Stimulated activated naive CD8-positive, alpha-beta T cell treated with anti-CD3 and anti-CD28 coated beads, Interleukin-15, Interleukin-2, amounts not matched to agents 100 U/mL and 50 U/mL, for 24 hours (primary cell): ENCODE data around the gene DSCAML1.

Source experiments
- ATAC-seq: fragments of 150-1000 bp; cut with Tn5 transposase; one replicate; pipeline ENCODE4 v1.10.0; 2021
- DNase-seq: peaks from one replicate; pipeline ENCODE4 v3.0.0; 2021

DSCAML1 gene

GRCh38 chr11:117442049-117442868 lies 354.8 kb downstream of the DSCAML1 start:
- ATAC-seq (no peak), DNase-seq (no peak)

GRCh38 chr11:117441146-117441975 lies 355.7 kb downstream of the DSCAML1 start:
- no peak for ATAC-seq
- DNase-seq, result no peak

GRCh38 chr11:117440258-117440657 lies 356.8 kb downstream of the DSCAML1 start:
- ATAC-seq (no peak), DNase-seq (no peak)

GRCh38 chr11:117439256-117439655 lies 357.8 kb downstream of the DSCAML1 start:
- no peak for ATAC-seq
- DNase-seq, result no peak

GRCh38 chr11:117438371-117439000 lies 358.5 kb downstream of the DSCAML1 start:
- peak; percentile 48 for ATAC-seq
- DNase-seq, result peak; percentile 37

GRCh38 chr11:117437791-117438130 lies 359.3 kb downstream of the DSCAML1 start:
- no peak for ATAC-seq
- DNase-seq, result no peak

- DNase-seq (no peak), ATAC-seq (no peak)
Observed at GRCh38 chr11:117437041-117437790, 359.8 kb downstream of the DSCAML1 start.

GRCh38 chr11:117435326-117435725 lies 361.7 kb downstream of the DSCAML1 start:
- DNase-seq (no peak), ATAC-seq (no peak)

- DNase-seq (no peak), ATAC-seq (no peak)
Observed at GRCh38 chr11:117434481-117434880, 362.5 kb downstream of the DSCAML1 start.

GRCh38 chr11:117433717-117434116 lies 363.3 kb downstream of the DSCAML1 start:
- ATAC-seq (no peak), DNase-seq (no peak)

GRCh38 chr11:117431436-117431835 lies 365.6 kb downstream of the DSCAML1 start:
- no peak for ATAC-seq
- DNase-seq, result no peak

- no peak for DNase-seq
- ATAC-seq, result no peak
Observed at GRCh38 chr11:117430293-117430955, 366.6 kb downstream of the DSCAML1 start.

- no peak for DNase-seq
- no peak for ATAC-seq
Observed at GRCh38 chr11:117428856-117429229, 368.2 kb downstream of the DSCAML1 start.

GRCh38 chr11:117428186-117428855 lies 368.7 kb downstream of the DSCAML1 start:
- no peak for DNase-seq
- ATAC-seq, result no peak

- DNase-seq, result no peak
- no peak for ATAC-seq
Observed at GRCh38 chr11:117427356-117427874, 369.6 kb downstream of the DSCAML1 start.

GRCh38 chr11:117426941-117427340 lies 370.1 kb downstream of the DSCAML1 start:
- ATAC-seq (no peak), DNase-seq (no peak)

- DNase-seq (peak; percentile 83), ATAC-seq (peak; percentile 58)
Observed at GRCh38 chr11:117426297-117426685, 370.7 kb downstream of the DSCAML1 start.

- DNase-seq, result no peak
- no peak for ATAC-seq
Observed at GRCh38 chr11:117425679-117426296, 371.2 kb downstream of the DSCAML1 start.

GRCh38 chr11:117424781-117425180 lies 372.2 kb downstream of the DSCAML1 start:
- DNase-seq (no peak), ATAC-seq (no peak)

- no peak for ATAC-seq
- DNase-seq, result no peak
Observed at GRCh38 chr11:117423046-117423575, 373.9 kb downstream of the DSCAML1 start.
